ENCODE data around the gene COX20.
A peak's percentile ranks its signal among the peaks of the same experiment; 100 is the strongest.

COX20 gene

DNA sequence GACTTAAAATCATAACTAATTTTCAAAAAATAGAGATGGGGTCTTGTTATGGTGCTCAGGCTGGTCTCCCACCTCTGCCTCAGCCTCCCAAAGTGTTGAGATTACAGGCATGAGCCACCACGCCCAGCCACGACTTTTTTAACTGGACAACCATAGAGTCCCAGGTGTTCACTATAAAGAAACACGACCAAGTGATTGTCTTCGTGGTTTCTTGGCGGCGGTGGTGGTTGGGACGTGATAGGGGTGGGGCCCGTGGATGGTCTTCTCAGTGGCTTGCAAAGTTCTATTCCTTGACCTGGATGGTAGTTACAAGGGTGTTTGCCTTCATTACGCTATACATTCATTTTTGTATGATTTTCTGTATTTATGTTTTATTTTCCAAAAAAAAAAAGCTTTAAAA is 34.6 kb upstream of the COX20 start:
- H3K36me3 ChIP-seq (ENCODE audit: control insufficient read depth, insufficient read depth, low read length): no peaks in the 10 kb centered on the region
- no peaks in the 10 kb centered on the region for H3K27me3 ChIP-seq (ENCODE audit: control insufficient read depth, insufficient read depth, low read length)
- no peak overlapping the region for H3K4me2 ChIP-seq (ENCODE audit: low read length)
- no peak overlapping the region for H3K27ac ChIP-seq
- no peaks in the 10 kb centered on the region for H3K9me3 ChIP-seq (ENCODE audit: control insufficient read depth, low read length)
- H3K4me3 ChIP-seq (ENCODE audit: low read depth, low read length): no peak overlapping the region
- TF ChIP-seq, protein P1, sequence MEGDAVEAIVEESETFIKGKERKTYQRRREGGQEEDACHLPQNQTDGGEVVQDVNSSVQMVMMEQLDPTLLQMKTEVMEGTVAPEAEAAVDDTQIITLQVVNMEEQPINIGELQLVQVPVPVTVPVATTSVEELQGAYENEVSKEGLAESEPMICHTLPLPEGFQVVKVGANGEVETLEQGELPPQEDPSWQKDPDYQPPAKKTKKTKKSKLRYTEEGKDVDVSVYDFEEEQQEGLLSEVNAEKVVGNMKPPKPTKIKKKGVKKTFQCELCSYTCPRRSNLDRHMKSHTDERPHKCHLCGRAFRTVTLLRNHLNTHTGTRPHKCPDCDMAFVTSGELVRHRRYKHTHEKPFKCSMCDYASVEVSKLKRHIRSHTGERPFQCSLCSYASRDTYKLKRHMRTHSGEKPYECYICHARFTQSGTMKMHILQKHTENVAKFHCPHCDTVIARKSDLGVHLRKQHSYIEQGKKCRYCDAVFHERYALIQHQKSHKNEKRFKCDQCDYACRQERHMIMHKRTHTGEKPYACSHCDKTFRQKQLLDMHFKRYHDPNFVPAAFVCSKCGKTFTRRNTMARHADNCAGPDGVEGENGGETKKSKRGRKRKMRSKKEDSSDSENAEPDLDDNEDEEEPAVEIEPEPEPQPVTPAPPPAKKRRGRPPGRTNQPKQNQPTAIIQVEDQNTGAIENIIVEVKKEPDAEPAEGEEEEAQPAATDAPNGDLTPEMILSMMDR (IDR thresholded peaks at IDR 0.05): no peak
- H3K79me2 ChIP-seq: no peaks in the 10 kb centered on the region
- H3K4me1 ChIP-seq: no peaks in the 10 kb centered on the region
- no peak overlapping the region for H2AFZ ChIP-seq
- H3K9ac ChIP-seq: no peak overlapping the region

DNA sequence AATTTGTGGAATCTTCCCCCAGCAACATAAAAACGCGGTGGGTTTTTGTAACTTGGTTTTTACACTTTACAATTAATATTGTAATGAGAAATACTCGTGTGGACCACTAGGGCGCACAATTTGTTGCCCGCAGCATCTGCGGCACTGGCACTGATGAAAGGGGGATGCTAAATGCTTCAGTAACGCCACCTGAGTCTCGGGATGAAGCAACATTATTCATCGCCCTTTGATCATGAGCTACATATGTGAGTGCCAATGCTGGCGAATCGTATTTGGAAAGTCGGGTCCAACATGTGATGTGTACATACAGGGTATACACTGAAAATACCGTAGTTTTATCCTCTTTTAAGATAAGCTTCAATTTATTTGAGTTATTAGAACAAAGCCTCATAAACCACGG is 34.2 kb upstream of the COX20 start:
- no peak overlapping the region for H2AFZ ChIP-seq
- no peak overlapping the region for H3K9ac ChIP-seq
- H3K4me3 ChIP-seq (ENCODE audit: low read depth, low read length): no peak overlapping the region
- no peaks in the 10 kb centered on the region for H3K4me1 ChIP-seq
- no peak overlapping the region for H3K27ac ChIP-seq
- H3K79me2 ChIP-seq: no peaks in the 10 kb centered on the region
- H3K27me3 ChIP-seq (ENCODE audit: control insufficient read depth, insufficient read depth, low read length): no peaks in the 10 kb centered on the region
- H3K9me3 ChIP-seq (ENCODE audit: control insufficient read depth, low read length): no peaks in the 10 kb centered on the region
- H3K36me3 ChIP-seq (ENCODE audit: control insufficient read depth, insufficient read depth, low read length): no peaks in the 10 kb centered on the region
- TF ChIP-seq, protein P1 (IDR thresholded peaks at IDR 0.05): peak; percentile 30
- no peak overlapping the region for H3K4me2 ChIP-seq (ENCODE audit: low read length)

DNA sequence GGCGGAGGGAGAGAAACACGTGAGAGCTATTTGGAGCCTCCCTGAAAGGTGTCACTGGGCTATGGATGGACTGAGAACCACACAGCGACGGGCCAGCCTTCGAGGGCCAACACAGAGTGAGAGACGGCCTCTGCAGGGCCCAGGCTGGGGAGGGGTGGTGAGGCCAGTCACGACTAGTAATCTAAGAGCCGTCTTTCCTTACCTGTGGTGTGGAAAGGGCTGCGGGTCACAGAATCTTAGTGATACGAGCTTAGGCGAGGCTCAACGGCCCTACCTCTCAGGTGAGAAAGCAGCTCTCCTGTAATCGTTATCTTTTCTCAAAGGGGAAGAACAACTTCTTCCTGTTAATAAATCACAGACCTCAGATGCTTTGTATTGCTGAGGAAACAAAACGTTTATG is 33.4 kb upstream of the COX20 start:
- no peaks in the 10 kb centered on the region for H3K36me3 ChIP-seq (ENCODE audit: control insufficient read depth, insufficient read depth, low read length)
- H3K4me3 ChIP-seq (ENCODE audit: low read depth, low read length): no peak overlapping the region
- no peak overlapping the region for H3K4me2 ChIP-seq (ENCODE audit: low read length)
- H3K27me3 ChIP-seq (ENCODE audit: control insufficient read depth, insufficient read depth, low read length): no peaks in the 10 kb centered on the region
- H2AFZ ChIP-seq: no peak overlapping the region
- no peaks in the 10 kb centered on the region for H3K4me1 ChIP-seq
- no peaks in the 10 kb centered on the region for H3K79me2 ChIP-seq
- H3K9ac ChIP-seq: no peak overlapping the region
- TF ChIP-seq, protein P1 (IDR thresholded peaks at IDR 0.05): no peak
- H3K27ac ChIP-seq: no peak overlapping the region
- H3K9me3 ChIP-seq (ENCODE audit: control insufficient read depth, low read length): no peaks in the 10 kb centered on the region

DNA sequence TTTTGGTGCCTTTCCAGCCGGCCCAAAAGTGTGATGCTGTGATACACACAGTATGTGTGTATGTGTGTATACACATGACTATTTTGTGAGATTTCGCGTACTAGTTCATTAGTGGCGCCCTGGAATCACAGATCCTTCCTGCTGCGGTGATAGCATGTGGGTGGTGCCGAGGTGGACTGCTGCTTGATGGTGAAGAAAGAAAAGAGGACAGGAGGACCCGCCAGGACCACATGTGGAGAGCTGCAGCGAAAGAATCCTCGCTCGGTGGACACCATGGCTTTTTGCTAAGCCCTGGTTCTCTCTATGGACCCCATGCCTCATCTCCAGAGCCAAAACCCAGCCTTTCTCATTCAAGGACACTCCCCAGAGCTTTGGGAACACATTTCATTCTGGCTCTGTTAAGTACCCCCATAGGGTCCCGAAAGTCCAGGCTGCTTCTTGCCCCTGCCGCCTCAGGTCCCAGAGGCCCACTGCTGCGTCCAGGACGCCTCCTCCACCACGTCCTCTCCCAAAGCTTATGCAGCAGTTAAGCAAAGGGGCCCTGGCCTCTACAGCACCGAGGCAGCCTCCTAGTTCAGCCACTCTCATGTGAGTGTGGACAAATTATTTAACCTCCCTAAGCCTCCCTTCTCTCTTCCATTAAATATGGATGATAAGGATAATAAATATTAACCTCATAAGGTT is 32.8 kb upstream of the COX20 start:
- Histone ChIP-seq H3K27ac (no peak overlapping the region), H2AFZ (no peak overlapping the region), H3K4me1 (no peaks in the 10 kb centered on the region), H3K9me3 (ENCODE audit: control insufficient read depth, low read length) (no peaks in the 10 kb centered on the region), H3K79me2 (no peaks in the 10 kb centered on the region), H3K9ac (no peak overlapping the region), H3K36me3 (ENCODE audit: control insufficient read depth, insufficient read depth, low read length) (no peaks in the 10 kb centered on the region), H3K4me3 (ENCODE audit: low read depth, low read length) (no peak overlapping the region), H3K27me3 (ENCODE audit: control insufficient read depth, insufficient read depth, low read length) (no peaks in the 10 kb centered on the region), H3K4me2 (ENCODE audit: low read length) (no peak overlapping the region)
- TF ChIP-seq, protein P1 (IDR thresholded peaks at IDR 0.05): no peak

DNA sequence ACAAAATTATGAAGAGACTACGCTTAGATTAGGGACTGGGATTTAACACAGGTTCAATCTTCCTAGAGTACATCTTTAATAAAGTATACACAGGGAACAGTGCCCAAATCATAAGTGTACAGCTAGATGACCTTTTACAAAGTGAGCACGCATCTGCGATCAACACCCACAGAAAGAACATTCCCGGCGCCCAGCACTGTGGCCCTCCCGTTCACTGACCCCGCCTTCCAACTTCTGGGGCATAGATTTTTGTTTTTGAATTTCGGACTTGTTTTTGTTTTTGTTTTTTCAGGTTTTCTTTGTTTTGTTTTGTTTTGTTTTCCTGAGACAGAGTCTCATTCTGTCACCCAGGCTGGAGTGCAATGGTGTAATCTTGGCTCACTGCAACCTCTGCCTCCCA is 30.6 kb upstream of the COX20 start:
- H3K9ac ChIP-seq: no peak overlapping the region
- no peak overlapping the region for H3K4me2 ChIP-seq (ENCODE audit: low read length)
- no peak overlapping the region for H2AFZ ChIP-seq
- no peaks in the 10 kb centered on the region for H3K36me3 ChIP-seq (ENCODE audit: control insufficient read depth, insufficient read depth, low read length)
- TF ChIP-seq, protein P1 (IDR thresholded peaks at IDR 0.05): no peak
- no peaks in the 10 kb centered on the region for H3K27me3 ChIP-seq (ENCODE audit: control insufficient read depth, insufficient read depth, low read length)
- no peak overlapping the region for H3K27ac ChIP-seq
- no peak overlapping the region for H3K4me3 ChIP-seq (ENCODE audit: low read depth, low read length)
- no peaks in the 10 kb centered on the region for H3K79me2 ChIP-seq
- no peaks in the 10 kb centered on the region for H3K4me1 ChIP-seq
- no peaks in the 10 kb centered on the region for H3K9me3 ChIP-seq (ENCODE audit: control insufficient read depth, low read length)

All from parathyroid adenoma (tissue), 2 donors.